ENCODE results near the gene TNFRSF13B. TPM values are rescaled to one million over a fixed set of nuclear protein-coding genes. Genes with fewer than 3 reads are reported as not detected.

TNFRSF13B gene
- total RNA-seq, 2 donors from 2014 or later: 0.97 to 1.6 TPM

- Histone ChIP-seq H3K4me3 (ENCODE audit: low read length) (no peak overlapping the region), H3K4me1 (ENCODE audit: control insufficient read depth, insufficient read depth, low read length) (no peaks in the 10 kb centered on the region), H3K9me3 (ENCODE audit: control insufficient read depth, low read length) (no peaks in the 10 kb centered on the region), H3K27me3 (ENCODE audit: control insufficient read depth, insufficient read depth, low read length, poor library complexity, severe bottlenecking) (no peaks in the 10 kb centered on the region), H3K27ac (ENCODE audit: low read depth, low read length) (no peak overlapping the region), H3K9ac (ENCODE audit: extremely low read depth, low read length, poor library complexity, severe bottlenecking) (no peak overlapping the region), H3K36me3 (ENCODE audit: control insufficient read depth, insufficient read depth, low read length) (no peaks in the 10 kb centered on the region)
- WGBS, 2 experiments (ENCODE audit: insufficient coverage in 1 of 2, insufficient read length in 1 of 2): 97 to 100% methylated on average over 4 to 8 of the region's 8 CpGs
- no peak for TF ChIP-seq CTCF (conservative IDR thresholded peaks at IDR 0.05)
- Mint-ChIP-seq H3K27me3 (ENCODE audit: insufficient read depth) (no peaks in the 10 kb centered on the region), H3K4me1 (peaks cover 12% of the 10 kb centered on the region), H3K4me3 (no peak overlapping the region), H3K9me3 (no peaks in the 10 kb centered on the region), H3K27ac (no peak overlapping the region), H3K36me3 (ENCODE audit: low read depth) (no peaks in the 10 kb centered on the region)
- peak; percentile 43 for DNase-seq
These were observed 51.3 kb downstream of the TNFRSF13B start for GRCh38 chr17:16920628-16921020.

GRCh38 chr17:16919663-16920627, 52.0 kb downstream of the TNFRSF13B start:
- no peaks in the 10 kb centered on the region for H3K36me3 Mint-ChIP-seq (ENCODE audit: low read depth)
- no peaks in the 10 kb centered on the region for H3K27me3 Mint-ChIP-seq (ENCODE audit: insufficient read depth)
- no peak overlapping the region for H3K4me3 Mint-ChIP-seq
- no peaks in the 10 kb centered on the region for H3K36me3 ChIP-seq (ENCODE audit: control insufficient read depth, insufficient read depth, low read length)
- H3K9me3 Mint-ChIP-seq: no peaks in the 10 kb centered on the region
- no peaks in the 10 kb centered on the region for H3K27me3 ChIP-seq (ENCODE audit: control insufficient read depth, insufficient read depth, low read length, poor library complexity, severe bottlenecking)
- H3K9ac ChIP-seq (ENCODE audit: extremely low read depth, low read length, poor library complexity, severe bottlenecking): no peak overlapping the region
- no peaks in the 10 kb centered on the region for H3K4me1 ChIP-seq (ENCODE audit: control insufficient read depth, insufficient read depth, low read length)
- H3K27ac ChIP-seq (ENCODE audit: low read depth, low read length): no peak overlapping the region
- TF ChIP-seq CTCF (conservative IDR thresholded peaks at IDR 0.05): peak; percentile 75
- H3K9me3 ChIP-seq (ENCODE audit: control insufficient read depth, low read length): no peaks in the 10 kb centered on the region
- peaks cover 12% of the 10 kb centered on the region for H3K4me1 Mint-ChIP-seq
- H3K27ac Mint-ChIP-seq: no peak overlapping the region
- no peak overlapping the region for H3K4me3 ChIP-seq (ENCODE audit: low read length)
- peak; percentile 92 for DNase-seq
- 88 to 89% methylated on average over 12 to 15 of the region's 15 CpGs for WGBS, 2 experiments (ENCODE audit: insufficient coverage in 1 of 2, insufficient read length in 1 of 2)

GRCh38 chr17:16918443-16918842, 53.5 kb downstream of the TNFRSF13B start:
- Mint-ChIP-seq H3K4me3 (no peak overlapping the region), H3K36me3 (ENCODE audit: low read depth) (no peaks in the 10 kb centered on the region), H3K9me3 (no peaks in the 10 kb centered on the region), H3K27ac (no peak overlapping the region), H3K27me3 (ENCODE audit: insufficient read depth) (no peaks in the 10 kb centered on the region), H3K4me1 (peaks cover 12% of the 10 kb centered on the region)
- Histone ChIP-seq H3K27ac (ENCODE audit: low read depth, low read length) (no peak overlapping the region), H3K27me3 (ENCODE audit: control insufficient read depth, insufficient read depth, low read length, poor library complexity, severe bottlenecking) (no peaks in the 10 kb centered on the region), H3K36me3 (ENCODE audit: control insufficient read depth, insufficient read depth, low read length) (no peaks in the 10 kb centered on the region), H3K4me1 (ENCODE audit: control insufficient read depth, insufficient read depth, low read length) (no peaks in the 10 kb centered on the region), H3K4me3 (ENCODE audit: low read length) (no peak overlapping the region), H3K9me3 (ENCODE audit: control insufficient read depth, low read length) (no peaks in the 10 kb centered on the region), H3K9ac (ENCODE audit: extremely low read depth, low read length, poor library complexity, severe bottlenecking) (no peak overlapping the region)
- no peak for DNase-seq
- no peak for TF ChIP-seq CTCF (conservative IDR thresholded peaks at IDR 0.05)
- WGBS, 2 experiments (ENCODE audit: insufficient coverage in 1 of 2, insufficient read length in 1 of 2): 92 to 93% methylated on average over 2 to 6 of the region's 6 CpGs

Measured in endodermal cell (in vitro differentiated cells).